ENCODE results near the gene CD38.

The CD38 gene

DNA sequence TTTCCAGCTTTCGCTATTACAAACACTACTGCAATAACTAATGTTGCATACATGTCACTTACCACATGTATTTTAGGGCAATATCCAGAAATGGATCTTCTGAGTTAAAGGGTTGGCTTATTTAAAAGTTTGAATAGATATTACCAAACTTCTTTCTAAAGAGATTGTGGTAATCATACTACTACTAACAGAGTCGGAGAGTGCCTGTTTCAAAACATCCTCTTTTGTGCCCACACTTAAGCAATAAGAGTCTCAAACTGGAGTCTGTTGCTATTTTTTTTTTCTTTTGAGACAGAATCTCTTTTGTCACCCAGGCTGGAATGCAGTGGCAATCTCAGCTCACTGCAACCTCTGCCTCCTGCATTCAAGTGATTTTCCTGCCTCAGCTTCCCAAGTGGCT lies 124.6 kb downstream of the CD38 start:
- no peak for DNase-seq

Measured in activated effector memory CD4-positive, alpha-beta T cell treated with Interleukin-2 at 50 U/mL for 16 hours (primary cell).